ENCODE data around the gene HEATR9.

Gene HEATR9

GRCh38 chr17:35865412-35866340, 3.0 kb downstream of the HEATR9 start:
- no peak for DNase-seq (ENCODE audit: low spot score)

GRCh38 chr17:35864853-35865252, 3.8 kb downstream of the HEATR9 start:
- no peak for DNase-seq (ENCODE audit: low spot score)

GRCh38 chr17:35856603-35857002, 12.1 kb downstream of the HEATR9 start:
- no peak for DNase-seq (ENCODE audit: low spot score)

- DNase-seq (ENCODE audit: low spot score), result no peak
Measured at GRCh38 chr17:35855965-35856364, 12.7 kb downstream of the HEATR9 start.

GRCh38 chr17:35849469-35850348, 19.0 kb downstream of the HEATR9 start:
- DNase-seq (ENCODE audit: low spot score), result peak; percentile 76

GRCh38 chr17:35847633-35848373, 20.9 kb downstream of the HEATR9 start:
- DNase-seq (ENCODE audit: low spot score), result no peak

GRCh38 chr17:35847006-35847405, 21.7 kb downstream of the HEATR9 start:
- DNase-seq (ENCODE audit: low spot score), result no peak

- no peak for DNase-seq (ENCODE audit: low spot score)
Measured at GRCh38 chr17:35846055-35846809, 22.5 kb downstream of the HEATR9 start.

GRCh38 chr17:35844547-35844946, 24.1 kb downstream of the HEATR9 start:
- DNase-seq (ENCODE audit: low spot score), result no peak

- no peak for DNase-seq (ENCODE audit: low spot score)
Measured at GRCh38 chr17:35843698-35844097, 25.0 kb downstream of the HEATR9 start.

- no peak for DNase-seq (ENCODE audit: low spot score)
Measured at GRCh38 chr17:35842239-35842638, 26.5 kb downstream of the HEATR9 start.

GRCh38 chr17:35841505-35841904, 27.2 kb downstream of the HEATR9 start:
- DNase-seq (ENCODE audit: low spot score), result no peak

- DNase-seq (ENCODE audit: low spot score), result no peak
Measured at GRCh38 chr17:35841101-35841500, 27.6 kb downstream of the HEATR9 start.

GRCh38 chr17:35825206-35825605, 43.5 kb downstream of the HEATR9 start:
- no peak for DNase-seq (ENCODE audit: low spot score)

- DNase-seq (ENCODE audit: low spot score), result no peak
Measured at GRCh38 chr17:35821308-35821707, 47.4 kb downstream of the HEATR9 start.

- DNase-seq (ENCODE audit: low spot score), result no peak
Measured at GRCh38 chr17:35819455-35819854, 49.2 kb downstream of the HEATR9 start.

- DNase-seq (ENCODE audit: low spot score), result no peak
Measured at GRCh38 chr17:35817196-35817595, 51.5 kb downstream of the HEATR9 start.

- no peak for DNase-seq (ENCODE audit: low spot score)
Measured at GRCh38 chr17:35816723-35817122, 52.0 kb downstream of the HEATR9 start.

GRCh38 chr17:35812456-35812855, 56.2 kb downstream of the HEATR9 start:
- DNase-seq (ENCODE audit: low spot score), result no peak

GRCh38 chr17:35811759-35812158, 56.9 kb downstream of the HEATR9 start:
- no peak for DNase-seq (ENCODE audit: low spot score)

GRCh38 chr17:35809855-35810461, 58.7 kb downstream of the HEATR9 start:
- peak; percentile 30 for DNase-seq (ENCODE audit: low spot score)
